ENCODE data around the gene SLC7A14. TPM values are rescaled to one million over a fixed set of nuclear protein-coding genes. Genes with fewer than 3 reads are reported as not detected.

The SLC7A14 gene
- total RNA-seq, 1 donor from 2014 or later: 6.2 TPM

DNA sequence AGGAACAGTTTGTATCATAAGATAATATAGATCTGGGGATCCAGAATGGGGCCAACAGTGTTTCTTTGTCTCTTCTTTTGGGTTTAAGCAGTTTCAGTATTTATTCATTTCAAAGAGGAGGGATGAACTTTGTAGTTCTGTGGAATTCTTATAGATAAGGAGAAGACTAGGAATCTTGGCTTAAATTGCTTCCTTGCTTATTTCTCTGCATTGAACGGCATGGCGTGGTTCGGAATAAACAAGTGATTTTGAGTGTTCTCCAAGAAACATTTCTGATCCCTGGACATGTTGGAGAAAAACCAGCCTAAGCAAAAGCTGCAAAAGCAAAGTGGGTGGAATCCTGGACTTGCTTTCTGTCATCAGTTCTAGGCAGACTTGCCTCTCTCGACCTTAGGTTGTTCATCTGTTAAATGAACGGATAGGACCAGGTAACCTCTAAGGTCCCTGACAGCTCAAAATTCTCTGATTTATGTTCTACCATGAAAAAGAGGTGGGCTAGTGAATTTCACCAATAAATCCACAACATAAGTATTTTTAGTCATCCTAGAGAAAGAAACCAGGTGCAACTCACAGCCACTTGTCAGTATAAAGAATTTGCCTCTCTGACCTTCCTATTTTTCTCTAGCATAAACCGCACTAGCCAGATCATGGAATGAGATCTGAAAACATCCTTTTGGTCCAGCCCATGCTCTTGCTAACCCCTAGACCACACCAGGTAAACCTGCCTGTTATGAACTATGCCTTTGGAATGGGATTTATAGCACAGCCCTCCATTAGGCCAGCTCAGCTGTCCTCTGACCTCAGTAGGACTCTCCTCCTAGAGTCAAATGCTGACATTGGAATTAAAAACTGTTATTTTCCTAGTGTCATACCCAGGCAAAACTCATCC is 88.4 kb downstream of the SLC7A14 start:
- TF ChIP-seq, protein P1, sequence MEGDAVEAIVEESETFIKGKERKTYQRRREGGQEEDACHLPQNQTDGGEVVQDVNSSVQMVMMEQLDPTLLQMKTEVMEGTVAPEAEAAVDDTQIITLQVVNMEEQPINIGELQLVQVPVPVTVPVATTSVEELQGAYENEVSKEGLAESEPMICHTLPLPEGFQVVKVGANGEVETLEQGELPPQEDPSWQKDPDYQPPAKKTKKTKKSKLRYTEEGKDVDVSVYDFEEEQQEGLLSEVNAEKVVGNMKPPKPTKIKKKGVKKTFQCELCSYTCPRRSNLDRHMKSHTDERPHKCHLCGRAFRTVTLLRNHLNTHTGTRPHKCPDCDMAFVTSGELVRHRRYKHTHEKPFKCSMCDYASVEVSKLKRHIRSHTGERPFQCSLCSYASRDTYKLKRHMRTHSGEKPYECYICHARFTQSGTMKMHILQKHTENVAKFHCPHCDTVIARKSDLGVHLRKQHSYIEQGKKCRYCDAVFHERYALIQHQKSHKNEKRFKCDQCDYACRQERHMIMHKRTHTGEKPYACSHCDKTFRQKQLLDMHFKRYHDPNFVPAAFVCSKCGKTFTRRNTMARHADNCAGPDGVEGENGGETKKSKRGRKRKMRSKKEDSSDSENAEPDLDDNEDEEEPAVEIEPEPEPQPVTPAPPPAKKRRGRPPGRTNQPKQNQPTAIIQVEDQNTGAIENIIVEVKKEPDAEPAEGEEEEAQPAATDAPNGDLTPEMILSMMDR (IDR thresholded peaks at IDR 0.05; ENCODE audit: partially characterized antibody, unreplicated experiment): no peak
- peaks cover 7% of the 10 kb centered on the region for H3K36me3 Mint-ChIP-seq (ENCODE audit: unreplicated experiment)
- H3K27ac Mint-ChIP-seq (ENCODE audit: unreplicated experiment): no peak overlapping the region
- H3K27me3 Mint-ChIP-seq (ENCODE audit: unreplicated experiment): no peaks in the 10 kb centered on the region
- no peak overlapping the region for H3K4me3 Mint-ChIP-seq (ENCODE audit: unreplicated experiment)
- no peaks in the 10 kb centered on the region for H3K4me1 Mint-ChIP-seq (ENCODE audit: low read depth, unreplicated experiment)
- no peaks in the 10 kb centered on the region for H3K9me3 Mint-ChIP-seq (ENCODE audit: unreplicated experiment)
- DNase-seq: no peak

DNA sequence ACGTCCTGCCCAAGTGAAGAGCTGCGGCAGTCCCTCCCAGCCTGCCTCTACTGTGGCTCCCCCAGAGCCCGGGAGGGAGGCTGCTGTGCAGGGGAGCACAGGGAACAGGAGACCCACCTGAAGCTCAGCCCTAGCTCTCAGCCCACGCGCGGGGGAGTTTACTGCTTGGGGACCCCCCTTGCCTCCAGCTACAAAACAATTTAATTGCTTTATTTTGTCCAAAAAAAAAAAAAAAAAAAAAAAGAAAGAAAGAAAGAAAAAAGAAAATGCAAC is 89.1 kb downstream of the SLC7A14 start:
- no peak overlapping the region for H3K27ac Mint-ChIP-seq (ENCODE audit: unreplicated experiment)
- H3K27me3 Mint-ChIP-seq (ENCODE audit: unreplicated experiment): peaks cover 2% of the 10 kb centered on the region
- no peaks in the 10 kb centered on the region for H3K9me3 Mint-ChIP-seq (ENCODE audit: unreplicated experiment)
- TF ChIP-seq, protein P1 (IDR thresholded peaks at IDR 0.05; ENCODE audit: partially characterized antibody, unreplicated experiment): no peak
- no peaks in the 10 kb centered on the region for H3K4me1 Mint-ChIP-seq (ENCODE audit: low read depth, unreplicated experiment)
- peaks cover 7% of the 10 kb centered on the region for H3K36me3 Mint-ChIP-seq (ENCODE audit: unreplicated experiment)
- H3K4me3 Mint-ChIP-seq (ENCODE audit: unreplicated experiment): no peak overlapping the region
- DNase-seq: no peak

DNA sequence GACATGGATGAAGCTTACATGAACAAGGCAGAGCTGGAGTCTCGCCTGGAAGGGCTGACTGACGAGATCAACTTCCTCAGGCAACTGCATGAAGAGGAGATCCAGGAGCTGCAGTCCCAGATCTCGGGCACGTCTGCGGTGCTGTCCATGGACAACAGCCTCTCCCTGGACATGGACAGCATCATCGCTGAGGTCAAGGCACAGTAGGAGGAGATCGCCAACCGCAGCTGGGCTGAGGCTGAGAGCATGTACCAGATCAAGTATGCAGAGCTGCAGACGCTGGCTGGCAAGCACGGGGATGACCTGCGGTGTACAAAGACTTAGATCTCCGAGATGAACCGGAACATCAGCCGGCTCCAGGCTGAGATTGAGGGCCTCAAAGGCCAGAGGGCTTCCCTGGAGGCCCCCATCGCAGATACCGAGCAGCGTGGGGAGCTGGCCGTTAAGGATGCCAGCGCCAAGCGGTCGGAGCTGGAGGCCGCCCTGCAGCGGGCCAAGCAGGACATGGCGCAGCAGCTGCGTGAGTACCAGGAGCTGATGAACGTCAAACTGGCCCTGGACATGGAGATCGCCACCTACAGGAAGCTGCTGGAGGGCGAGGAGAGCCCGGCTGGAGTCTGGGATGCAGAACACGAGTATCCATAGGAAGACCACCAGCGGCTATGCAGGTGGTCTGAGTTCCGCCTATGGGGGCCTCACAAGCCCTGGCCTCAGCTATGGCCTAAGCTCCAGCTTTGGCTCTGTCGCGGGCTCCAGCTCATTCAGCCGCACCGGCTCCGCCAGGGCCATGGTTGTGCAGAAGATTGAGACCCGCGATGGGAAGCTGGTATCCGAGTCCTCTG is 89.6 kb downstream of the SLC7A14 start:
- no peaks in the 10 kb centered on the region for H3K4me1 Mint-ChIP-seq (ENCODE audit: low read depth, unreplicated experiment)
- peaks cover 7% of the 10 kb centered on the region for H3K36me3 Mint-ChIP-seq (ENCODE audit: unreplicated experiment)
- no peak overlapping the region for H3K27ac Mint-ChIP-seq (ENCODE audit: unreplicated experiment)
- H3K9me3 Mint-ChIP-seq (ENCODE audit: unreplicated experiment): no peaks in the 10 kb centered on the region
- TF ChIP-seq, protein P1 (IDR thresholded peaks at IDR 0.05; ENCODE audit: partially characterized antibody, unreplicated experiment): no peak
- DNase-seq: no peak
- H3K27me3 Mint-ChIP-seq (ENCODE audit: unreplicated experiment): peaks cover 2% of the 10 kb centered on the region
- H3K4me3 Mint-ChIP-seq (ENCODE audit: unreplicated experiment): no peak overlapping the region

DNA sequence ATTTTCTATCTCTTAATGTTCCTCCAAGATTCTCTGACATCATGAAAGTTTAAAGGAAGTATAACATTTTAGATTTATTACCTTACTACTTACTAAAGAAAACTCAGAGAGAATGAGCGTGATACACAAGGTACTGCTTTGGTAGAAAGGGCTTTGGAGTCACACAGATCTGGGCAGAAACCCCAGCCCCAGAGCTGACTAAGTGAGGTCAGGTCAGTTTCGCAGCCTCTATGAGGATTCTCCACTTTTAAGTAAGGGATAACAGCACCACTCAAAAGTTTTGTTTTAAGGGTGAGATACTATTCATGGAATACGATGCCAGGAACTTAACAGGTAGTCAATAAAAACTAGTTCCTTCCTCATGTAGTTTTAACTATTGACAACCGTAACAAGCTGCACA is 91.1 kb downstream of the SLC7A14 start:
- H3K27me3 Mint-ChIP-seq (ENCODE audit: unreplicated experiment): peaks cover 2% of the 10 kb centered on the region
- no peaks in the 10 kb centered on the region for H3K4me1 Mint-ChIP-seq (ENCODE audit: low read depth, unreplicated experiment)
- peaks cover 7% of the 10 kb centered on the region for H3K36me3 Mint-ChIP-seq (ENCODE audit: unreplicated experiment)
- no peak overlapping the region for H3K27ac Mint-ChIP-seq (ENCODE audit: unreplicated experiment)
- TF ChIP-seq, protein P1 (IDR thresholded peaks at IDR 0.05; ENCODE audit: partially characterized antibody, unreplicated experiment): no peak
- no peak overlapping the region for H3K4me3 Mint-ChIP-seq (ENCODE audit: unreplicated experiment)
- no peak for DNase-seq
- no peaks in the 10 kb centered on the region for H3K9me3 Mint-ChIP-seq (ENCODE audit: unreplicated experiment)
